Measurements from ENCODE around the gene DNAJC18.

The DNAJC18 gene

DNA sequence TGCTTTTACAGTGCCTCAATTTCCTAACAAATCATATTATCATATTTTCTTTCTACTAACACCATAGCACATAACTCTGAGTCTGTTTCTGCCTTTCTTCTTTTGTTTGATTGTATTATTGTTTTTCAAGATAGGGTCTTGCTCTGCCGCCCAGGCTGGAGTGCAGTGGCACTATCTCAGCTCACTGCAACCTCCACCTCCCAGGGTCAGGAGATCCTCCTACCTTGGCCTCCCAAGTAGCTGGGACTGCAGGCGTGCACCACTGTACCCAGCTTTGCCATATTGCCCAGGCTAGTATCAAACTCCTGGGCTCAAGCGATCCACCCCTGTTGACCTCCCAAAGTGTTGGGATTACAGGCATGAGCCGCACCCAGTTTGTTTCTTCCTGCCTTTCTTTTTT is 78.9 kb downstream of the DNAJC18 start:
- DNase-seq, result no peak
